Measurements from ENCODE around the gene CPA1. TPM values are rescaled to one million over a fixed set of nuclear protein-coding genes. Genes with fewer than 3 reads are reported as not detected.

Gene CPA1
- total RNA-seq, 2 experiments from 2014 or later = not detected

DNA sequence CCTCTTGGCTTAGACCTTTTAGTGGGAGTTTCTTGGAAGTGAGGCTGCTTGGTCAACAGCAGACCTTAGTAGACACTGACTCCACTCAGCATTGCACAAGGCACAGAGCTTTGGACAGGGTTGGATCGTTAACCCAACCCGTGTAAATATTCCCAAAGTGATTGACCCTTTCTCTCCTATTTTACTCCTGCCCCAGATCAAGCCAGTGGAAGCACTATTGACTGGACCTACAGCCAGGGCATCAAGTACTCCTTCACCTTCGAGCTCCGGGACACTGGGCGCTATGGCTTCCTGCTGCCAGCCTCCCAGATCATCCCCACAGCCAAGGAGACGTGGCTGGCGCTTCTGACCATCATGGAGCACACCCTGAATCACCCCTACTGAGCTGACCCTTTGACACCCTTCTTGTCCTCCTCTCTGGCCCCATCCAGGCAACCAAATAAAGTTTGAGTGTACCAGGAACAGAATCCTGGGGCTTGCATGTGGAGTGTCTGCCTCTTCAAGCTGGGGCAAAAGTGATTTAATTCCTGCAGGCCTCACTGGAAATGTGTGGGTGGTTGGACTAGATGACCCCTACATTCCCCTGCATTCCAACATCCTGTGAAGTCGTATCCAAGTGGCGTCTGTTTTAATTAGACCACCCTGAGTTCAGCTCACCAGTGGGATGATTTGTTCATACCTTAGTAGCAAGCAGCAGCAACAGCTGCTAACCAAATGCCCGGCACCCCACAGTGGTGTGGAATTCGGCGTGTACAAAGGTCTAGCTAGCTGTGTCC is 7.5 kb downstream of the CPA1 start:
- Mint-ChIP-seq H3K4me3 (no peak overlapping the region), H3K4me1 (ENCODE audit: low read depth) (peaks cover 10% of the 10 kb centered on the region), H3K27ac (no peak overlapping the region), H3K27me3 (no peaks in the 10 kb centered on the region), H3K9me3 (no peaks in the 10 kb centered on the region), H3K36me3 (ENCODE audit: low read depth) (no peaks in the 10 kb centered on the region)
- H3K36me3 ChIP-seq (ENCODE audit: insufficient read depth, low read length) = no peaks in the 10 kb centered on the region
- H3K4me1 ChIP-seq (ENCODE audit: insufficient read depth, low read length) = no peaks in the 10 kb centered on the region
- H3K4me3 ChIP-seq (ENCODE audit: low read length) = no peak overlapping the region
- POLR2A ChIA-PET = no interaction called here
- CTCF ChIA-PET = no interaction called here
- no peak for DNase-seq
- H3K27ac ChIP-seq (ENCODE audit: low read depth in 1 of 2, low read length in 2 of 2) = no peak overlapping the region
- ATAC-seq (ENCODE audit: poor library complexity) = no peak
- intact Hi-C loops (cut with DNase I, micrococcal nuclease) = no loop called here
- TF ChIP-seq, protein P1, sequence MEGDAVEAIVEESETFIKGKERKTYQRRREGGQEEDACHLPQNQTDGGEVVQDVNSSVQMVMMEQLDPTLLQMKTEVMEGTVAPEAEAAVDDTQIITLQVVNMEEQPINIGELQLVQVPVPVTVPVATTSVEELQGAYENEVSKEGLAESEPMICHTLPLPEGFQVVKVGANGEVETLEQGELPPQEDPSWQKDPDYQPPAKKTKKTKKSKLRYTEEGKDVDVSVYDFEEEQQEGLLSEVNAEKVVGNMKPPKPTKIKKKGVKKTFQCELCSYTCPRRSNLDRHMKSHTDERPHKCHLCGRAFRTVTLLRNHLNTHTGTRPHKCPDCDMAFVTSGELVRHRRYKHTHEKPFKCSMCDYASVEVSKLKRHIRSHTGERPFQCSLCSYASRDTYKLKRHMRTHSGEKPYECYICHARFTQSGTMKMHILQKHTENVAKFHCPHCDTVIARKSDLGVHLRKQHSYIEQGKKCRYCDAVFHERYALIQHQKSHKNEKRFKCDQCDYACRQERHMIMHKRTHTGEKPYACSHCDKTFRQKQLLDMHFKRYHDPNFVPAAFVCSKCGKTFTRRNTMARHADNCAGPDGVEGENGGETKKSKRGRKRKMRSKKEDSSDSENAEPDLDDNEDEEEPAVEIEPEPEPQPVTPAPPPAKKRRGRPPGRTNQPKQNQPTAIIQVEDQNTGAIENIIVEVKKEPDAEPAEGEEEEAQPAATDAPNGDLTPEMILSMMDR (IDR thresholded peaks at IDR 0.05) = no peak
- H3K27me3 ChIP-seq (ENCODE audit: control insufficient read depth in 1 of 2, insufficient read depth in 2 of 2, low read length in 2 of 2) = no peaks in the 10 kb centered on the region
- peaks cover 0 to 9% of the 10 kb centered on the region in 2 experiments for H3K9me3 ChIP-seq (ENCODE audit: control insufficient read depth in 1 of 2, insufficient read depth in 1 of 2, low read length in 2 of 2)

DNA sequence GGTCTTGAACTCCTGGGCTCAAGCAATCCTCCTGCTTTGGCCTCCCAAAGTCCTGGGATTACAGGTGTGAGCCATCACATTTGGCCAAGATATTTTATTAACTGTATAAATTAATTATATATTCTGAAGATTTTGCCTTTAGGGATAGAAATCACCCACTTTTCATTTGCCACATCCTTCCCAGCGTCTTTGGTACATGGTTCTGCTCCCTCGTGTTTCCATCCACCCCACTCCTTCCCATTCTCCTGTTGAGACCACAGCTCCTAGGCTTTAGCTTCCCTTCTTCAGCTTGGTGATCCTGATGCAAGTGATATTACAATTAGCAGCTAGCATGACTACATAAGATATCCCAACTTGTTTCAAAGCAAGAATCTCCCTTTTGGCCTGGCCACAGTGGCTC is 8.4 kb downstream of the CPA1 start:
- no peaks in the 10 kb centered on the region for H3K9me3 Mint-ChIP-seq
- intact Hi-C loops (cut with DNase I, micrococcal nuclease) = no loop called here

DNA sequence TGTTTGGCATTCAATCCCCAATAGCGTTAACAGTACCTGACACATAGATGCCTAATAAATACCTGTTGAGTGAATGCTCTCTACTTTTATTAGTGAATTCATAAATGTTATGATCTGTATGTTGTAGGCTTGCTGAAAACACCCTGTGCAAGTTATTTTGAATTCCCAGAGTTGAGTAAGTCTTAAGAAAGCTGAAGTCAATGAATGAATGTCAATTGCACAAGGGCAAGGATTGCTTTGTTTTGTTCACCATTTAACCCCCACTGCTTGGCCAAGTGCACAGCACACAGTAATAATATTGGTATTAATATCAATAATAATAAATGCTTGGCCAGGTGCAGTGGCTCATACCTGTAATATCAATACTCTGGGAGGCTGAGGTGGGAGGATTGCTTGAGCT is 10.2 kb downstream of the CPA1 start:
- no peak overlapping the region for H3K27ac Mint-ChIP-seq
- H3K4me1 Mint-ChIP-seq (ENCODE audit: low read depth) = peaks cover 37% of the 10 kb centered on the region
- intact Hi-C loops (cut with DNase I, micrococcal nuclease) = no loop called here
- TF ChIP-seq, protein P1 (IDR thresholded peaks at IDR 0.05) = no peak
- no peak for DNase-seq
- H3K27me3 Mint-ChIP-seq = no peaks in the 10 kb centered on the region
- CTCF ChIA-PET = no interaction called here
- H3K36me3 ChIP-seq (ENCODE audit: insufficient read depth, low read length) = no peaks in the 10 kb centered on the region
- H3K9me3 Mint-ChIP-seq = no peaks in the 10 kb centered on the region
- H3K4me1 ChIP-seq (ENCODE audit: insufficient read depth, low read length) = peaks cover 12% of the 10 kb centered on the region
- H3K4me3 ChIP-seq (ENCODE audit: low read length) = no peak overlapping the region
- no peak for ATAC-seq (ENCODE audit: poor library complexity)
- POLR2A ChIA-PET = no interaction called here
- H3K36me3 Mint-ChIP-seq (ENCODE audit: low read depth) = no peaks in the 10 kb centered on the region
- no peaks in the 10 kb centered on the region for H3K27me3 ChIP-seq (ENCODE audit: control insufficient read depth in 1 of 2, insufficient read depth in 2 of 2, low read length in 2 of 2)
- no peak overlapping the region for H3K27ac ChIP-seq (ENCODE audit: low read depth in 1 of 2, low read length in 2 of 2)
- H3K4me3 Mint-ChIP-seq = no peak overlapping the region
- no peaks in the 10 kb centered on the region for H3K9me3 ChIP-seq (ENCODE audit: control insufficient read depth in 1 of 2, insufficient read depth in 1 of 2, low read length in 2 of 2)

More for the DNA sequence above, 8.4 kb downstream of the CPA1 start:
- POLR2A ChIA-PET = no interaction called here
- no peaks in the 10 kb centered on the region for H3K36me3 Mint-ChIP-seq (ENCODE audit: low read depth)
- no peak overlapping the region for H3K4me3 Mint-ChIP-seq
- no peak overlapping the region for H3K4me3 ChIP-seq (ENCODE audit: low read length)
- H3K27ac ChIP-seq (ENCODE audit: low read depth in 1 of 2, low read length in 2 of 2) = no peak overlapping the region
- CTCF ChIA-PET = no interaction called here
- H3K36me3 ChIP-seq (ENCODE audit: insufficient read depth, low read length) = no peaks in the 10 kb centered on the region
- no peaks in the 10 kb centered on the region for H3K4me1 ChIP-seq (ENCODE audit: insufficient read depth, low read length)
- H3K9me3 ChIP-seq (ENCODE audit: control insufficient read depth in 1 of 2, insufficient read depth in 1 of 2, low read length in 2 of 2) = peaks cover 0 to 9% of the 10 kb centered on the region in 2 experiments
- TF ChIP-seq, protein P1 (IDR thresholded peaks at IDR 0.05) = no peak
- peaks cover 19% of the 10 kb centered on the region for H3K4me1 Mint-ChIP-seq (ENCODE audit: low read depth)
- DNase-seq = no peak
- no peaks in the 10 kb centered on the region for H3K27me3 Mint-ChIP-seq
- H3K27me3 ChIP-seq (ENCODE audit: control insufficient read depth in 1 of 2, insufficient read depth in 2 of 2, low read length in 2 of 2) = no peaks in the 10 kb centered on the region
- ATAC-seq (ENCODE audit: poor library complexity) = no peak
- H3K27ac Mint-ChIP-seq = no peak overlapping the region
